Psoas muscle (tissue), 8 donors: ENCODE results near the gene HSPB7. TPM values are rescaled to one million over a fixed set of nuclear protein-coding genes. Genes with fewer than 3 reads are reported as not detected.
A peak's percentile ranks its signal among the peaks of the same experiment; 100 is the strongest.
"Not testable (repeated sequence)": the region's sequence is repeated elsewhere in the genome, so short reads cannot be mapped to it uniquely, and the experiment has no call there.

Source experiments
- ATAC-seq, 4 donors: fragments of 200-7000 bp; cut with Tn5 transposase; one replicate each; pipeline ENCODE4 v1.9.1; 2020; ENCODE audit warnings: moderate library complexity in 3 of 4, mild to moderate bottlenecking in 2 of 4
- DNase-seq, 2 donors: peaks; one replicate each; pipeline ENCODE4 v3.0.0-alpha.2; 2020
- H3K27ac ChIP-seq: fragments of 200-600 bp; one replicate; pipeline ENCODE4 v1.8.0; 2022
- H3K27me3 ChIP-seq, 3 donors: fragments of 200-600 bp in 1 of 3; one replicate each; pipeline versions ENCODE4 v1.6.1 to v1.8.0; 2013 to 2022; ENCODE audit warnings: low read length in 2 of 3, mild to moderate bottlenecking in 2 of 3, moderate library complexity in 1 of 3; ENCODE audit not compliant: insufficient read depth in 3 of 3
- H3K36me3 ChIP-seq, 2 donors: fragments of 200-600 bp in 1 of 2; one replicate each; pipeline versions ENCODE4 v1.6.1 to v1.8.0; 2013 to 2022; ENCODE audit warnings: low read depth in 1 of 2, mild to moderate bottlenecking in 1 of 2, moderate library complexity in 1 of 2; ENCODE audit not compliant: insufficient read depth in 1 of 2
- H3K4me1 ChIP-seq: fragments of 200-600 bp; one replicate; pipeline ENCODE4 v1.8.0; 2022
- H3K4me3 ChIP-seq: fragments of 200-600 bp; one replicate; pipeline ENCODE4 v1.8.0; 2022; ENCODE audit warnings: mild to moderate bottlenecking
- H3K9me3 ChIP-seq: fragments of 200-600 bp; one replicate; pipeline ENCODE4 v1.8.0; 2022
- CTCF ChIP-seq: fragments of 200-600 bp; IDR thresholded peaks from one replicate; pipeline ENCODE4 v1.8.0; 2022; ENCODE audit warnings: antibody characterized with exemption
- WGBS, 3 donors: extraction: QIAGEN DNeasy Blood & Tissue Kit; methylation state at CpG; one replicate each; pipeline versions ENCODE4 v1.1.6 to v1.1.7; 2013; 5-methylcytosine and 5-hydroxymethylcytosine counted together
- intact Hi-C, 2 donors: fragments of 100-400 bp; cut with DNase I; formaldehyde crosslinking; loops; one replicate each; pipeline versions ENCODE4 v1.11.0 to v1.14.2; 2022
- polyA plus RNA-seq, 3 donors: library from polyadenylated mRNA; stranded (reverse); fragments of 200-250 nt; gene quantifications; one replicate each; pipeline ENCODE4 v1.2.3, GENCODE V29; 2013
- total RNA-seq, 4 donors: library from RNA; stranded (reverse); fragmentation: NEBNext Ultra II Directional in 2 of 4; extraction: Animal tissue kit (Norgen Biotek cat#: 25700) in 2 of 4; gene quantifications; one replicate each; pipeline versions ENCODE4 v1.2.1 to v1.2.4, GENCODE V29; 2021 to 2023
- donor health status: healthy with polysubstance abuse.
- donor health status: DM: no; HTN: no; CAD: no; lungs with moderate emphysema.
- donor health status: Bipolar disorder and iron deficiency.
- donor health status: healthy.
- donor health status: DM: yes; HTN: yes; CAD: no.
- donor health status: DM: no; HTN: no; CAD: no.
- donor health status: DM: no; HTN: no; CAD: no.
- donor health status: DM: yes; HTN: yes; CAD: no.

Gene HSPB7
- total and polyA plus RNA-seq, 7 donors, result 1,183 to 3,738 (median 2,156) TPM

- H3K9me3 ChIP-seq, result no peaks in the 10 kb centered on the region
- no peak overlapping the region for H3K27ac ChIP-seq
- intact Hi-C loops, result no loop called here
- ATAC-seq, result no peak
- peaks cover 0 to 2% (median 0%) of the 10 kb centered on the region in 3 donors for H3K27me3 ChIP-seq
- no peak for TF ChIP-seq CTCF
- no peaks in the 10 kb centered on the region for H3K36me3 ChIP-seq
- no peak overlapping the region for H3K4me3 ChIP-seq
- DNase-seq, result no peak
- no peaks in the 10 kb centered on the region for H3K4me1 ChIP-seq
- 96 to 98% (median 97%) methylated on average over 3 of the region's 3 CpGs for WGBS, 3 donors
These were observed 43.4 kb upstream of the HSPB7 start for GRCh38 chr1:16061266-16061665.

- not testable (repeated sequence) for H3K27ac ChIP-seq, DNase-seq, H3K9me3 ChIP-seq, H3K27me3 ChIP-seq, H3K36me3 ChIP-seq, H3K4me1 ChIP-seq, ATAC-seq, H3K4me3 ChIP-seq
- intact Hi-C loops, result loop anchor here (2.0 to 5.0 kb wide), 2 partner anchors 24 to 266 kb away; no protein-coding TSS in a partner anchor
- 59 to 69% (median 66%) methylated on average over 5 to 17 of the region's 20 CpGs for WGBS, 3 donors
These were observed 40.7 kb upstream of the HSPB7 start for GRCh38 chr1:16058394-16059120.

GRCh38 chr1:16057314-16057915, 39.6 kb upstream of the HSPB7 start:
- not testable (repeated sequence) for H3K4me1 ChIP-seq, H3K9me3 ChIP-seq, ATAC-seq, H3K4me3 ChIP-seq, H3K36me3 ChIP-seq, DNase-seq, H3K27me3 ChIP-seq, H3K27ac ChIP-seq
- WGBS, 3 donors, result 70 to 79% (median 72%) methylated on average over 6 to 7 of the region's 7 CpGs
- intact Hi-C loops, result loop anchor here in 1 of 2 donors (2.0 to 5.0 kb wide), 3 partner anchors 21 to 265 kb away; no protein-coding TSS in a partner anchor

GRCh38 chr1:16056521-16056912, 38.7 kb upstream of the HSPB7 start:
- not testable (repeated sequence) for H3K27ac ChIP-seq

GRCh38 chr1:16055613-16056520, 38.0 kb upstream of the HSPB7 start:
- intact Hi-C loops, result loop anchor here (1.0 to 5.0 kb wide), 4 partner anchors 19 to 264 kb away; no protein-coding TSS in a partner anchor
- Histone ChIP-seq H3K36me3 (no peaks in the 10 kb centered on the region), H3K4me3 (no peak overlapping the region), H3K4me1 (no peaks in the 10 kb centered on the region), H3K27ac (no peak overlapping the region), H3K9me3 (no peaks in the 10 kb centered on the region), H3K27me3 (no peaks in the 10 kb centered on the region)
- TF ChIP-seq CTCF, result peak; percentile 95
- DNase-seq, result peak; percentile 86 to 91
- ATAC-seq, result peak; percentile 88 to 94 (median 92)
- 43 to 46% (median 45%) methylated on average over 16 to 18 of the region's 18 CpGs for WGBS, 3 donors

More at GRCh38 chr1:16056521-16056912, 38.7 kb upstream of the HSPB7 start:
- H3K4me1 ChIP-seq, H3K4me3 ChIP-seq, H3K36me3 ChIP-seq, ATAC-seq, DNase-seq, H3K9me3 ChIP-seq, H3K27me3 ChIP-seq: not testable (repeated sequence)
- intact Hi-C loops, result loop anchor here (1.0 to 5.0 kb wide), 4 partner anchors 20 to 264 kb away; no protein-coding TSS in a partner anchor
- 35 to 71% (median 44%) methylated on average over 2 to 4 of the region's 4 CpGs for WGBS, 3 donors
